Astrocyte (in vitro differentiated cells and primary cell): ENCODE measurements around the gene SLC6A19. TPM values are rescaled to one million over a fixed set of nuclear protein-coding genes. Genes with fewer than 3 reads are reported as not detected.

Experiments
- DNase-seq: peaks from one replicate; pipeline ENCODE4 v3.0.0-alpha.2; 2010; ENCODE audit warnings: low read depth
- FAIRE-seq: peaks from 2 replicates; lab custom pipeline; 2011; peaks lifted over from hg19 to GRCh38; lab: Jason Lieb, UNC
- H2AFZ ChIP-seq: 2 replicates; pipeline ENCODE4 v1.6.0; 2012; ENCODE audit warnings: low read depth, low read length, inconsistent platforms
- H3K27ac ChIP-seq: 2 replicates; pipeline ENCODE4 v1.5.1; 2011; ENCODE audit warnings: low read depth, low read length, inconsistent platforms
- H3K27me3 ChIP-seq: 2 replicates; pipeline ENCODE4 v1.6.0; 2011; ENCODE audit warnings: low read length, inconsistent platforms; ENCODE audit not compliant: insufficient read depth
- H3K36me3 ChIP-seq: 2 replicates; pipeline ENCODE4 v1.5.1; 2011; ENCODE audit warnings: low read length, inconsistent platforms; ENCODE audit not compliant: insufficient read depth
- H3K4me1 ChIP-seq: 2 replicates; pipeline ENCODE4 v1.5.1; 2011; ENCODE audit warnings: low read length, inconsistent platforms; ENCODE audit not compliant: insufficient read depth
- H3K4me2 ChIP-seq: 2 replicates; pipeline ENCODE4 v1.6.0; 2012; ENCODE audit warnings: low read length, inconsistent platforms
- H3K4me3 ChIP-seq: 2 replicates; pipeline ENCODE4 v1.5.1; 2011; ENCODE audit warnings: low read depth, mild to moderate bottlenecking, low read length, inconsistent platforms; ENCODE audit not compliant: insufficient read depth
- H3K79me2 ChIP-seq: 2 replicates; pipeline ENCODE4 v1.6.0; 2012; ENCODE audit warnings: mild to moderate bottlenecking, low read length, inconsistent platforms; ENCODE audit not compliant: insufficient read depth
- H3K9ac ChIP-seq: 2 replicates; pipeline ENCODE4 v1.6.0; 2012; ENCODE audit warnings: mild to moderate bottlenecking, low read length, inconsistent platforms
- H3K9me3 ChIP-seq: 2 replicates; pipeline ENCODE4 v1.5.1; 2012; ENCODE audit warnings: low read depth, mild to moderate bottlenecking, low read length, inconsistent platforms; ENCODE audit not compliant: insufficient read depth
- H4K20me1 ChIP-seq: 2 replicates; pipeline ENCODE4 v1.6.0; 2012; ENCODE audit warnings: low read length, inconsistent platforms; ENCODE audit not compliant: insufficient read depth
- H3K27ac Mint-ChIP-seq: one replicate; pipeline ENCODE4 v1.8.0; 2021; ENCODE audit warnings: mild to moderate bottlenecking, mixed read lengths; ENCODE audit not compliant: unreplicated experiment
- H3K27me3 Mint-ChIP-seq: one replicate; pipeline ENCODE4 v1.8.0; 2021; ENCODE audit warnings: low read depth, mixed read lengths; ENCODE audit not compliant: unreplicated experiment
- H3K36me3 Mint-ChIP-seq: one replicate; pipeline ENCODE4 v1.8.0; 2021; ENCODE audit warnings: low read depth, mixed read lengths; ENCODE audit not compliant: unreplicated experiment
- H3K4me1 Mint-ChIP-seq: one replicate; pipeline ENCODE4 v1.8.0; 2021; ENCODE audit warnings: low read depth, mixed read lengths; ENCODE audit not compliant: unreplicated experiment
- H3K4me3 Mint-ChIP-seq: one replicate; pipeline ENCODE4 v1.8.0; 2021; ENCODE audit warnings: mild to moderate bottlenecking, moderate library complexity, mixed read lengths; ENCODE audit not compliant: unreplicated experiment
- H3K9me3 Mint-ChIP-seq: one replicate; pipeline ENCODE4 v1.8.0; 2021; ENCODE audit warnings: mild to moderate bottlenecking, mixed read lengths; ENCODE audit not compliant: unreplicated experiment
- CTCF ChIP-seq: IDR thresholded peaks from 2 replicates; pipeline ENCODE4 v1.5.1; 2011; ENCODE audit warnings: low read depth, mild to moderate bottlenecking, inconsistent platforms, low read length, moderate library complexity; ENCODE audit not compliant: insufficient read depth
- EZH2 ChIP-seq: IDR thresholded peaks from 2 replicates; pipeline ENCODE4 v1.6.1; 2012; ENCODE audit warnings: mild to moderate bottlenecking, low read length, inconsistent platforms; ENCODE audit not compliant: insufficient read depth
- total RNA-seq: library from RNA; stranded (reverse); gene quantifications from 2 replicates; pipeline ENCODE4 v1.2.1, GENCODE V29; 2021

SLC6A19 gene
- total RNA-seq, 1 donor from 2014 or later, result not detected

GRCh38 chr5:1182633-1183423 lies 18.6 kb upstream of the SLC6A19 start:
- no peaks in the 10 kb centered on the region for H3K27me3 ChIP-seq
- no peak for FAIRE-seq
- no peaks in the 10 kb centered on the region for H3K36me3 Mint-ChIP-seq
- DNase-seq, result no peak
- no peak overlapping the region for H3K4me3 ChIP-seq
- no peak overlapping the region for H2AFZ ChIP-seq
- H3K9me3 Mint-ChIP-seq, result no peaks in the 10 kb centered on the region
- H3K27me3 Mint-ChIP-seq, result peaks cover 12% of the 10 kb centered on the region
- no peaks in the 10 kb centered on the region for H4K20me1 ChIP-seq
- no peak overlapping the region for H3K4me2 ChIP-seq
- H3K4me3 Mint-ChIP-seq, result no peak overlapping the region
- no peak for TF ChIP-seq CTCF
- no peak for TF ChIP-seq EZH2
- H3K36me3 ChIP-seq, result no peaks in the 10 kb centered on the region
- no peak overlapping the region for H3K9ac ChIP-seq
- no peaks in the 10 kb centered on the region for H3K4me1 Mint-ChIP-seq
- H3K27ac Mint-ChIP-seq, result no peak overlapping the region
- H3K9me3 ChIP-seq, result no peaks in the 10 kb centered on the region
- H3K27ac ChIP-seq, result no peak overlapping the region
- H3K4me1 ChIP-seq, result no peaks in the 10 kb centered on the region
- no peaks in the 10 kb centered on the region for H3K79me2 ChIP-seq

GRCh38 chr5:1183424-1184162 lies 17.8 kb upstream of the SLC6A19 start:
- Mint-ChIP-seq H3K27ac (no peak overlapping the region), H3K4me3 (no peak overlapping the region), H3K27me3 (peaks cover 16% of the 10 kb centered on the region), H3K9me3 (no peaks in the 10 kb centered on the region), H3K36me3 (no peaks in the 10 kb centered on the region), H3K4me1 (no peaks in the 10 kb centered on the region)
- H3K27ac ChIP-seq, result no peak overlapping the region
- no peaks in the 10 kb centered on the region for H3K79me2 ChIP-seq
- FAIRE-seq, result no peak
- no peaks in the 10 kb centered on the region for H3K4me1 ChIP-seq
- H3K4me2 ChIP-seq, result no peak overlapping the region
- H3K36me3 ChIP-seq, result no peaks in the 10 kb centered on the region
- H3K9me3 ChIP-seq, result no peaks in the 10 kb centered on the region
- DNase-seq, result no peak
- no peak for TF ChIP-seq CTCF
- no peak for TF ChIP-seq EZH2
- H3K9ac ChIP-seq, result no peak overlapping the region
- no peak overlapping the region for H2AFZ ChIP-seq
- no peak overlapping the region for H3K4me3 ChIP-seq
- no peaks in the 10 kb centered on the region for H4K20me1 ChIP-seq
- no peaks in the 10 kb centered on the region for H3K27me3 ChIP-seq

GRCh38 chr5:1184163-1184470 lies 17.3 kb upstream of the SLC6A19 start:
- H3K4me1 ChIP-seq, result no peaks in the 10 kb centered on the region
- no peak overlapping the region for H3K9ac ChIP-seq
- no peaks in the 10 kb centered on the region for H3K4me1 Mint-ChIP-seq
- DNase-seq (no peak), FAIRE-seq (no peak)
- H3K4me3 ChIP-seq, result no peak overlapping the region
- no peak overlapping the region for H3K27ac ChIP-seq
- H3K4me2 ChIP-seq, result no peak overlapping the region
- H3K9me3 ChIP-seq, result no peaks in the 10 kb centered on the region
- peaks cover 20% of the 10 kb centered on the region for H3K27me3 Mint-ChIP-seq
- H3K27me3 ChIP-seq, result no peaks in the 10 kb centered on the region
- H4K20me1 ChIP-seq, result no peaks in the 10 kb centered on the region
- no peaks in the 10 kb centered on the region for H3K9me3 Mint-ChIP-seq
- H3K27ac Mint-ChIP-seq, result no peak overlapping the region
- H3K79me2 ChIP-seq, result no peaks in the 10 kb centered on the region
- no peak overlapping the region for H2AFZ ChIP-seq
- H3K36me3 Mint-ChIP-seq, result no peaks in the 10 kb centered on the region
- no peak overlapping the region for H3K4me3 Mint-ChIP-seq
- no peaks in the 10 kb centered on the region for H3K36me3 ChIP-seq
- TF ChIP-seq CTCF (no peak), EZH2 (no peak)
